Gastroesophageal sphincter (tissue), 3 donors: Measurements from ENCODE around the gene CEP112.

ENCODE experiments used
- EP300 ChIP-seq: sonication (generic); formaldehyde crosslinking; IDR thresholded peaks from one replicate; pipeline ENCODE4 v1.6.1; 2017; ENCODE audit warnings: antibody characterized with exemption, mild to moderate bottlenecking
- POLR2A ChIP-seq, 2 donors: fragments of 450-650 bp; IDR thresholded peaks; one replicate each; pipeline ENCODE4 v1.6.1; 2017; ENCODE audit warnings: antibody characterized with exemption in 2 of 2, mild to moderate bottlenecking in 2 of 2, moderate library complexity in 1 of 2
- POLR2AphosphoS5 ChIP-seq: sonication (generic); formaldehyde crosslinking; IDR thresholded peaks from one replicate; pipeline ENCODE4 v1.6.1; 2017; ENCODE audit warnings: antibody characterized with exemption
- TF ChIP-seq, protein P1 (sequence below), 4 experiments: fragments of 200-600 bp in 2 of 4; fragments of 450-650 bp in 2 of 4; sonication (generic) in 1 of 4; IDR thresholded peaks; one replicate each; pipeline ENCODE4 v1.5.1; 2017 to 2019; ENCODE audit warnings: antibody characterized with exemption in 4 of 4, mild to moderate bottlenecking in 2 of 4, moderate library complexity in 2 of 4

DNA sequence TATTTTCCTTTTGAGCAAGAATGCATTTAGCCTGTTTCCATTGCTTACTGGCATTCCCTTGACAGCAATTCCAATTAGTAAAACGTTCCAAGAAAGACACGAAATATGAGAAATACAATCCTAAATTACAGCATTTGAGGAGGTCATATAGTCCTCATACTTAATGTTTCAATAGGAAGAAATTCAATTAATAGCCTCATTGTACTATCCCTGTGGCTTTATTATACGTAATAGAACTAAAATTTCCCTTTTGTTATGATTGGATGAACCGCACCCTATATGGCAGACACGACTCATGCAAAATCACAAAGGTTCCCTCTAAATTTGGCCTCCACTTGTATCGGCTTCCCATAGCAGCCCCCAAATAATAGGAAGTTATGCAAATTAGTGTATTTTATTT, 291.7 kb downstream of the CEP112 start:
- no peak for TF ChIP-seq POLR2AphosphoS5
- TF ChIP-seq, protein P1, sequence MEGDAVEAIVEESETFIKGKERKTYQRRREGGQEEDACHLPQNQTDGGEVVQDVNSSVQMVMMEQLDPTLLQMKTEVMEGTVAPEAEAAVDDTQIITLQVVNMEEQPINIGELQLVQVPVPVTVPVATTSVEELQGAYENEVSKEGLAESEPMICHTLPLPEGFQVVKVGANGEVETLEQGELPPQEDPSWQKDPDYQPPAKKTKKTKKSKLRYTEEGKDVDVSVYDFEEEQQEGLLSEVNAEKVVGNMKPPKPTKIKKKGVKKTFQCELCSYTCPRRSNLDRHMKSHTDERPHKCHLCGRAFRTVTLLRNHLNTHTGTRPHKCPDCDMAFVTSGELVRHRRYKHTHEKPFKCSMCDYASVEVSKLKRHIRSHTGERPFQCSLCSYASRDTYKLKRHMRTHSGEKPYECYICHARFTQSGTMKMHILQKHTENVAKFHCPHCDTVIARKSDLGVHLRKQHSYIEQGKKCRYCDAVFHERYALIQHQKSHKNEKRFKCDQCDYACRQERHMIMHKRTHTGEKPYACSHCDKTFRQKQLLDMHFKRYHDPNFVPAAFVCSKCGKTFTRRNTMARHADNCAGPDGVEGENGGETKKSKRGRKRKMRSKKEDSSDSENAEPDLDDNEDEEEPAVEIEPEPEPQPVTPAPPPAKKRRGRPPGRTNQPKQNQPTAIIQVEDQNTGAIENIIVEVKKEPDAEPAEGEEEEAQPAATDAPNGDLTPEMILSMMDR (IDR thresholded peaks at IDR 0.05): no peak
- TF ChIP-seq POLR2A (IDR thresholded peaks at IDR 0.05): no peak
- no peak for TF ChIP-seq EP300
